Measurements from ENCODE around the gene GRXCR2. TPM values are rescaled to one million over a fixed set of nuclear protein-coding genes. Genes with fewer than 3 reads are reported as not detected.
"Not testable (repeated sequence)": the region's sequence is repeated elsewhere in the genome, so short reads cannot be mapped to it uniquely, and the experiment has no call there.

Gene GRXCR2
- total RNA-seq, 1 donor: 0.09 TPM

GRCh38 chr5:145908206-145908960 lies 35.6 kb upstream of the GRXCR2 start:
- DNase-seq (ENCODE audit: low read depth): peak; percentile 60
- TF ChIP-seq CTCF (IDR thresholded peaks at IDR 0.05; ENCODE audit: insufficient read depth, low read length): peak; percentile 36
- no peak overlapping the region for H3K4me3 ChIP-seq (ENCODE audit: low read depth, low read length)

DNA sequence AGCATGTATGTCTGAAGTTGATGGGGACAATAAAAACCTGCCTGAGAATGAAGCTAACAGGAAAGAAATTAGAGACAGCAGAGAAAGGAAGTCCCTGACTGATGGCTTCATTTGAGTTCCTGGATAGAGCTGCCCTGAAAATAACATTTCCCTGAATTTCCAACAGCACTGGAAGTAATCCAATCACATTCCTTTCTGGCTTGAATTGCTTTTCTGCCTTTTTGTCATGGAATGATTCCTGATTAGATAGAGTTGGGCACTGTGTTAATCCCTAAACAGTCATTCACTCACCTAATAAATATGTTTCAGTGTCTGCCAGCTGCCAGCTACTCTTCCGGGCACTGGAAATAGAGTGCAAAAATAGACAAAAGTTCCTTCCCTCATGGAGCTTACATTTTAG lies 33.6 kb upstream of the GRXCR2 start:
- no peak overlapping the region for H3K4me3 ChIP-seq (ENCODE audit: low read depth, low read length)
- DNase-seq (ENCODE audit: low read depth): peak; percentile 77
- no peak for TF ChIP-seq CTCF (IDR thresholded peaks at IDR 0.05; ENCODE audit: insufficient read depth, low read length)

DNA sequence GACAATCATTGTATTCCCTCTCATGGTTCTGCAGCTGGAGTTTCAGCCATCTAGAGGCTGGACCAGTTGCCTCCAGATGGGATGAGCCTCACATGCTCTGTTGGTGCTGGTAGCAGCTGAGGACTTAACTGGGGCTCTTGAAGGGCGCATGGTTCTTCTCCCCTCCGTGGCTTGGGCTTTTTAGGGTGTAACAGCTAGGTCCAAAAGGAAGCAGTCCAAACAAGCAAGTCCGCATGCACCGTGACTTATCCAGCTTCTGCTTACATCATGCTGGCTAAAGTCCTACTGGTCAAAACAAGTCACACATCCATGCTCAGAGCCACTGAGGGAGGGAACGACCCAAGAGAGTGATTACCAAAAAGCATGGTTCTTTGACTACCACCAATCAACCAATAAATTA lies 31.9 kb upstream of the GRXCR2 start:
- no peak for DNase-seq (ENCODE audit: low read depth)
- TF ChIP-seq CTCF (IDR thresholded peaks at IDR 0.05; ENCODE audit: insufficient read depth, low read length): no peak
- no peak overlapping the region for H3K4me3 ChIP-seq (ENCODE audit: low read depth, low read length)

DNA sequence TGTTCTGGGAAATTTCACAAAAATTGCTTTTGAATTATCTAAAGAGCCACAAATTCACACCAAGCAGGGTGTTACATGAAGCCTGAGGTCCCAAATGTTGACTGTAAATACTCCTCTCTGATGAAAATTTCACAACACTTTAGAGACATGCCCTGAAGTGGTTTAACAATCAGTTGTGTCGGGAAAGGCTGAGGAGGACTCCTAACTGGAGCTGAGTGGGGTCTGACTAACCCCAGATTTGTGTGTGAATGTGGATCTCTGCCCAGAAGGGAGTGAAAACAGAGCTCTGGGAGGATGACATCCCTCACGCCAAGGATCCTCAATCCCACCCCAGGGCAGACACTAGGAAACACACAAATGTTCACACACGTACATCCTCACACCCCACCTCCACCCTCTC lies 31.1 kb upstream of the GRXCR2 start:
- TF ChIP-seq CTCF (IDR thresholded peaks at IDR 0.05; ENCODE audit: insufficient read depth, low read length): no peak
- no peak overlapping the region for H3K4me3 ChIP-seq (ENCODE audit: low read depth, low read length)
- DNase-seq (ENCODE audit: low read depth): peak; percentile 80

GRCh38 chr5:145903113-145903512 lies 30.3 kb upstream of the GRXCR2 start:
- DNase-seq (ENCODE audit: low read depth): no peak
- no peak overlapping the region for H3K4me3 ChIP-seq (ENCODE audit: low read depth, low read length)
- TF ChIP-seq CTCF (IDR thresholded peaks at IDR 0.05; ENCODE audit: insufficient read depth, low read length): peak; percentile 58

- H3K4me3 ChIP-seq (ENCODE audit: low read depth, low read length): no peak overlapping the region
- no peak for DNase-seq (ENCODE audit: low read depth)
- TF ChIP-seq CTCF (IDR thresholded peaks at IDR 0.05; ENCODE audit: insufficient read depth, low read length): no peak
These were observed 29.6 kb upstream of the GRXCR2 start for GRCh38 chr5:145902421-145902820.

DNA sequence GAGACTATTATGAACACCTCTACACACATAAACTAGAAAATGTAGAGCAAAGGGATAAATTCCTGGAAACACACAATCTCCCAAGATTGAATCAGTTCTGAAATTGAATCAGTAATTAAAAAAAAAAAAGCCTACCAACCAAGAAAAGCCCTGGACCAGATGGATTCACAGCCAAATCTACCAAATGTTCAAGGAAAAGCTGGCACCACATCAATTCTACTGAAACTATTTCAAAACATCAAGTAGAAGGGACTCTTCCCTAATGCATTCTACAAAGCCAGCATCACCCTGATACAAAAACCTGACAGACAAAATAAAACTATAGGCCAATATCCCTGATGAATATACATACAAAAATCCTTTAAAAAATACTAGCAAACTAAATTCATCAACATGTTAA lies 25.4 kb upstream of the GRXCR2 start:
- no peak for TF ChIP-seq CTCF (IDR thresholded peaks at IDR 0.05; ENCODE audit: insufficient read depth, low read length)
- no peak overlapping the region for H3K4me3 ChIP-seq (ENCODE audit: low read depth, low read length)
- no peak for DNase-seq (ENCODE audit: low read depth)

DNA sequence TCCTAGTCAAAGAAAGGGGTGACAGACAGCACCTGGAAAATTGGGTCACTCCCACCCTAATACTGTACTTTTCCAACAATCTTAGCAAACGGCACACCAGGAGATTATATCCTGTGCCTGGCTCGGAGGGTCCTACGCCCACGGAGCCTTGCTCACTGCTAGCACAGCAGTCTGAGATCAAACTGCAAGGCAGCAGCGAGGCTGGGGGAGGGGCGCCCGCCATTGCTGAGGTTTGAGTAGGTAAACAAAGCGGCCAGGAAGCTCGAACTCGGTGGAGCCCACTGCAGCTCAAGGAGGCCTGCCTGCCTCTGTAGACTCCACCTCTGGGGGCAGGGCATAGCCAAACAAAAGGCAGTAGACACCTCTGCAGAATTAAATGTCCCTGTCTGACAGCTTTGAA lies 18.6 kb upstream of the GRXCR2 start:
- H3K4me3 ChIP-seq (ENCODE audit: low read depth, low read length); DNase-seq (ENCODE audit: low read depth): not testable (repeated sequence)
